HepG2 (cell line): ENCODE measurements around the gene MRPL34. TPM values are rescaled to one million over a fixed set of nuclear protein-coding genes. Genes with fewer than 3 reads are reported as not detected.

Experiments used
- ATAC-seq: fragments of 200-7000 bp; cut with Tn5 transposase; 3 replicates; pipeline ENCODE4 v1.9.1; 2020; ENCODE audit warnings: mild to moderate bottlenecking, moderate library complexity
- BruUV-seq: library from RNA; stranded (reverse); fragments of 400-500 nt; replicated peaks from 2 replicates; lab custom pipeline; 2021; lab: Mats Ljungman, UMichigan
- CTCF ChIA-PET: fragments of 300-600 bp; formaldehyde crosslinking; extraction: SDS; loops from one replicate; lab custom pipeline; 2021; ENCODE audit warnings: low total read pairs, inconsistent platforms, low intra/inter-chr PET ratio; lab: Yijun Ruan, JAX
- POLR2A ChIA-PET: fragments of 350-600 bp; sonication (Branson Sonifier 250); formaldehyde crosslinking; loops from one replicate; lab custom pipeline; 2020; ENCODE audit warnings: antibody characterized with exemption, inconsistent platforms; lab: Yijun Ruan, JAX
- DNase-seq: peaks from one replicate; pipeline ENCODE4 v3.0.0-alpha.2; 2015; ENCODE audit warnings: low spot score
- FAIRE-seq: peaks from 3 replicates; lab custom pipeline; 2011; peaks lifted over from hg19 to GRCh38; lab: Jason Lieb, UNC
- H2AFZ ChIP-seq: one replicate; pipeline ENCODE4 v1.6.1; 2011; ENCODE audit warnings: low read length, inconsistent platforms
- H3K27ac ChIP-seq: fragments of 300-600 bp; 3 replicates; pipeline ENCODE4 v1.8.0; 2011; ENCODE audit warnings: mixed run types, mild to moderate bottlenecking, mixed read lengths, low read length, inconsistent platforms; ENCODE audit not compliant: insufficient read depth; ENCODE audit errors: extremely low read length
- H3K27me3 ChIP-seq, 2 experiments: fragments of 200-600 bp in 1 of 2; 2 replicates in 1 of 2; 3 replicates in 1 of 2; pipeline versions ENCODE4 v1.6.0 to v1.8.0; 2011; ENCODE audit warnings: low read length in 2 of 2, mild to moderate bottlenecking in 2 of 2, moderate library complexity in 2 of 2, inconsistent platforms in 1 of 2; ENCODE audit not compliant: insufficient read depth in 2 of 2, control insufficient read depth in 1 of 2
- H3K36me3 ChIP-seq, 2 experiments: fragments of 200-600 bp in 1 of 2; replicated peaks in 1 of 2; 2 replicates in 1 of 2; 3 replicates in 1 of 2; pipeline versions ENCODE4 v1.5.1 to v1.8.0; 2011; ENCODE audit warnings: low read length in 2 of 2, inconsistent platforms in 1 of 2; ENCODE audit not compliant: insufficient read depth in 2 of 2, control insufficient read depth in 1 of 2
- H3K4me1 ChIP-seq: 2 replicates; pipeline ENCODE4 v1.5.1; 2012; ENCODE audit warnings: low read length, inconsistent platforms; ENCODE audit not compliant: insufficient read depth
- H3K4me2 ChIP-seq: 2 replicates; pipeline ENCODE4 v1.6.0; 2011; ENCODE audit warnings: low read depth, low read length, inconsistent platforms
- H3K4me3 ChIP-seq, 3 experiments: fragments of 200-600 bp in 1 of 3; sonication (generic), shearing (Covaris generic) in 1 of 3; replicated peaks in 1 of 3; 2 replicates each; pipeline ENCODE4 v1.5.1; 2011 to 2016; ENCODE audit warnings: low read length in 3 of 3, inconsistent platforms in 2 of 3, low read depth in 2 of 3, mild to moderate bottlenecking in 2 of 3, control low read depth in 1 of 3, mixed read lengths in 1 of 3; ENCODE audit not compliant: insufficient read depth in 1 of 3
- H3K79me2 ChIP-seq: one replicate; pipeline ENCODE4 v1.6.1; 2011; ENCODE audit warnings: low read length, inconsistent platforms; ENCODE audit not compliant: insufficient read depth
- H3K9ac ChIP-seq: 2 replicates; pipeline ENCODE4 v1.6.0; 2011; ENCODE audit warnings: mild to moderate bottlenecking, low read depth, low read length, inconsistent platforms; ENCODE audit not compliant: insufficient read depth
- H3K9me3 ChIP-seq: 2 replicates; pipeline ENCODE4 v1.5.1; 2012; ENCODE audit warnings: mild to moderate bottlenecking, low read length
- H4K20me1 ChIP-seq: 2 replicates; pipeline ENCODE4 v1.6.0; 2011; ENCODE audit warnings: inconsistent platforms, mild to moderate bottlenecking, low read length, moderate library complexity; ENCODE audit not compliant: insufficient read depth
- E2F1 ChIP-seq: sonication (generic); formaldehyde crosslinking; IDR thresholded peaks from 2 replicates; pipeline ENCODE4 v1.5.0; 2020; ENCODE audit warnings: missing genetic modification reagents
- IRF2 ChIP-seq: IDR thresholded peaks from 2 replicates; pipeline ENCODE4 v1.6.1; 2018; ENCODE audit warnings: missing genetic modification reagents, missing compliant biosample characterization
- KLF15 ChIP-seq: sonication (generic); formaldehyde crosslinking; IDR thresholded peaks from 2 replicates; pipeline ENCODE4 v1.8.1; 2023; ENCODE audit warnings: borderline replicate concordance, mild to moderate bottlenecking, inconsistent platforms, missing genetic modification reagents, mixed read lengths
- MAZ ChIP-seq, 2 experiments: sonication (generic) in 1 of 2; formaldehyde crosslinking in 1 of 2; IDR thresholded peaks; 2 replicates each; pipeline versions ENCODE4 v1.5.0 to v1.6.1; 2012 to 2020; ENCODE audit warnings: low read depth in 2 of 2, mild to moderate bottlenecking in 2 of 2, borderline replicate concordance in 1 of 2, improper control_type of control experiment in 1 of 2, low read length in 1 of 2, missing genetic modification reagents in 1 of 2, moderate library complexity in 1 of 2
- MIXL1 ChIP-seq: IDR thresholded peaks from 2 replicates; pipeline ENCODE4 v1.6.1; 2016
- PCBP1 ChIP-seq: fragments of 200-400 bp; formaldehyde crosslinking; IDR thresholded peaks from 2 replicates; pipeline ENCODE4 v1.6.1; 2017; ENCODE audit warnings: mild to moderate bottlenecking, low read depth, low read length, borderline replicate concordance
- SNAPC2 ChIP-seq: sonication (generic); formaldehyde crosslinking; IDR thresholded peaks from 2 replicates; pipeline ENCODE4 v1.8.1; 2022; ENCODE audit warnings: mild to moderate bottlenecking, missing genetic modification reagents
- SRSF4 ChIP-seq: fragments of 200-400 bp; formaldehyde crosslinking; IDR thresholded peaks from one replicate; pipeline ENCODE4 v1.6.1; 2018; ENCODE audit warnings: mild to moderate bottlenecking, low read depth, low read length, moderate library complexity; ENCODE audit not compliant: poor library complexity, severe bottlenecking
- STAT5B ChIP-seq: sonication (generic); formaldehyde crosslinking; IDR thresholded peaks from 2 replicates; pipeline ENCODE4 v1.4.0; 2020; ENCODE audit warnings: missing genetic modification reagents
- ZNF282 ChIP-seq: fragments of 450-650 bp; IDR thresholded peaks from 2 replicates; pipeline ENCODE4 v1.6.1; 2018; ENCODE audit not compliant: partially characterized antibody
- ZNF3 ChIP-seq: IDR thresholded peaks from 2 replicates; pipeline ENCODE4 v1.7.0; 2017; ENCODE audit warnings: inconsistent platforms
- ZNF720 ChIP-seq: sonication (generic); formaldehyde crosslinking; IDR thresholded peaks from 2 replicates; pipeline ENCODE4 v1.4.0; 2020; ENCODE audit warnings: missing genetic modification reagents
- whole genome bisulfite sequencing: methylation state at CpG from one replicate; pipeline ENCODE4 v1.1.6; 2017; ENCODE audit warnings: low lambda C conversion rate; 5-methylcytosine and 5-hydroxymethylcytosine counted together
- in situ Hi-C: cut with HindIII; loops from 2 replicates; pipeline ENCODE4 v1.10.0; 2017; ENCODE audit warnings: low pct_unique_long_range_greater_than_20kb; ENCODE audit not compliant: extremely low pct_ligation_motif_present
- intact Hi-C: fragments of 100-400 bp; cut with micrococcal nuclease; formaldehyde crosslinking; loops from one replicate; pipeline ENCODE4 v1.10.0; 2022; ENCODE audit not compliant: unreplicated experiment
- polyA plus RNA-seq, 8 experiments: library from polyadenylated mRNA; depleted of rRNA in 3 of 8; stranded (reverse) in 7 of 8; unstranded in 1 of 8; fragments of >200 nt; fragmentation: Illumina TruSeq in 4 of 8; extraction: Trizol in 4 of 8; gene quantifications; 2 replicates each; pipeline versions ENCODE4 v1.2.1 to v1.2.3, GENCODE V29; 2011 to 2016; ENCODE audit warnings: low read depth in 4 of 8, missing spikeins in 1 of 8, mixed read lengths in 1 of 8; ENCODE audit not compliant: insufficient read depth in 1 of 8
- total RNA-seq, 5 experiments: library from RNA; depleted of rRNA; stranded (reverse); fragments of >200 nt; fragmentation: Illumina TruSeq; extraction: Trizol; gene quantifications; 2 replicates each; pipeline ENCODE4 v1.2.3, GENCODE V29; 2016; ENCODE audit warnings: low read depth in 1 of 5
- TF ChIP-seq, protein P1 (sequence below): sonication (generic); formaldehyde crosslinking; IDR thresholded peaks from 2 replicates; pipeline ENCODE4 v1.9.0; 2021; ENCODE audit warnings: mild to moderate bottlenecking, missing genetic modification reagents

The MRPL34 gene
- total and polyA plus RNA-seq, 2 of the 13 experiments (the other 11 are each of a cell fraction or from before 2014, with no cell fraction given): 74.0 to 77.3 TPM

- POLR2A ChIA-PET: interaction anchor here (1.4 kb wide), 1 partner anchor 20 kb away, joined by 4 read pairs; the partner anchor contains the start of gene BABAM1
- in situ Hi-C loops: no loop called here
- CTCF ChIA-PET: no interaction called here
- Histone ChIP-seq H3K9me3 (no peaks in the 10 kb centered on the region), H3K27me3 (no peaks in the 10 kb centered on the region), H3K4me2 (no peak overlapping the region), H3K4me1 (0 out of 2 replicates have a peak, but pooled peaks cover 6% of the 10 kb centered on the region), H3K36me3 (no peaks in the 10 kb centered on the region), H3K27ac (no peak overlapping the region), H3K9ac (no peak overlapping the region), H4K20me1 (no peaks in the 10 kb centered on the region), H3K79me2 (no peaks in the 10 kb centered on the region), H3K4me3 (no peak overlapping the region), H2AFZ (no peak overlapping the region)
- TF ChIP-seq SNAPC2 (CRISPR knock-in tag) (no peak), ZNF3 (CRISPR knock-in tag) (no peak), STAT5B (CRISPR knock-in tag) (no peak), SRSF4 (no peak), PCBP1 (no peak), KLF15 (CRISPR knock-in tag) (no peak), MIXL1 (CRISPR knock-in tag) (no peak), IRF2 (CRISPR knock-in tag) (no peak), MAZ (IDR thresholded peaks at IDR 0.05; ENCODE audit: borderline replicate concordance, low read depth, low read length) (no peak), MAZ (CRISPR knock-in tag; IDR thresholded peaks at IDR 0.05; ENCODE audit: low read depth) (no peak), ZNF282 (no peak), E2F1 (CRISPR knock-in tag) (no peak), ZNF720 (CRISPR knock-in tag) (no peak)
- TF ChIP-seq, protein P1, sequence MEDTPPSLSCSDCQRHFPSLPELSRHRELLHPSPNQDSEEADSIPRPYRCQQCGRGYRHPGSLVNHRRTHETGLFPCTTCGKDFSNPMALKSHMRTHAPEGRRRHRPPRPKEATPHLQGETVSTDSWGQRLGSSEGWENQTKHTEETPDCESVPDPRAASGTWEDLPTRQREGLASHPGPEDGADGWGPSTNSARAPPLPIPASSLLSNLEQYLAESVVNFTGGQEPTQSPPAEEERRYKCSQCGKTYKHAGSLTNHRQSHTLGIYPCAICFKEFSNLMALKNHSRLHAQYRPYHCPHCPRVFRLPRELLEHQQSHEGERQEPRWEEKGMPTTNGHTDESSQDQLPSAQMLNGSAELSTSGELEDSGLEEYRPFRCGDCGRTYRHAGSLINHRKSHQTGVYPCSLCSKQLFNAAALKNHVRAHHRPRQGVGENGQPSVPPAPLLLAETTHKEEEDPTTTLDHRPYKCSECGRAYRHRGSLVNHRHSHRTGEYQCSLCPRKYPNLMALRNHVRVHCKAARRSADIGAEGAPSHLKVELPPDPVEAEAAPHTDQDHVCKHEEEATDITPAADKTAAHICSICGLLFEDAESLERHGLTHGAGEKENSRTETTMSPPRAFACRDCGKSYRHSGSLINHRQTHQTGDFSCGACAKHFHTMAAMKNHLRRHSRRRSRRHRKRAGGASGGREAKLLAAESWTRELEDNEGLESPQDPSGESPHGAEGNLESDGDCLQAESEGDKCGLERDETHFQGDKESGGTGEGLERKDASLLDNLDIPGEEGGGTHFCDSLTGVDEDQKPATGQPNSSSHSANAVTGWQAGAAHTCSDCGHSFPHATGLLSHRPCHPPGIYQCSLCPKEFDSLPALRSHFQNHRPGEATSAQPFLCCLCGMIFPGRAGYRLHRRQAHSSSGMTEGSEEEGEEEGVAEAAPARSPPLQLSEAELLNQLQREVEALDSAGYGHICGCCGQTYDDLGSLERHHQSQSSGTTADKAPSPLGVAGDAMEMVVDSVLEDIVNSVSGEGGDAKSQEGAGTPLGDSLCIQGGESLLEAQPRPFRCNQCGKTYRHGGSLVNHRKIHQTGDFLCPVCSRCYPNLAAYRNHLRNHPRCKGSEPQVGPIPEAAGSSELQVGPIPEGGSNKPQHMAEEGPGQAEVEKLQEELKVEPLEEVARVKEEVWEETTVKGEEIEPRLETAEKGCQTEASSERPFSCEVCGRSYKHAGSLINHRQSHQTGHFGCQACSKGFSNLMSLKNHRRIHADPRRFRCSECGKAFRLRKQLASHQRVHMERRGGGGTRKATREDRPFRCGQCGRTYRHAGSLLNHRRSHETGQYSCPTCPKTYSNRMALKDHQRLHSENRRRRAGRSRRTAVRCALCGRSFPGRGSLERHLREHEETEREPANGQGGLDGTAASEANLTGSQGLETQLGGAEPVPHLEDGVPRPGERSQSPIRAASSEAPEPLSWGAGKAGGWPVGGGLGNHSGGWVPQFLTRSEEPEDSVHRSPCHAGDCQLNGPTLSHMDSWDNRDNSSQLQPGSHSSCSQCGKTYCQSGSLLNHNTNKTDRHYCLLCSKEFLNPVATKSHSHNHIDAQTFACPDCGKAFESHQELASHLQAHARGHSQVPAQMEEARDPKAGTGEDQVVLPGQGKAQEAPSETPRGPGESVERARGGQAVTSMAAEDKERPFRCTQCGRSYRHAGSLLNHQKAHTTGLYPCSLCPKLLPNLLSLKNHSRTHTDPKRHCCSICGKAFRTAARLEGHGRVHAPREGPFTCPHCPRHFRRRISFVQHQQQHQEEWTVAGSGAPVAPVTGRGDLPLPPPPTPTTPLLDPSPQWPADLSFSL: no peak
- DNase-seq (no peak), FAIRE-seq (no peak), ATAC-seq (no peak)
- BruUV-seq: no TSS peak
- intact Hi-C loops: no loop called here
- 78% methylated on average over 9 of the region's 9 CpGs for WGBS
Observed at GRCh38 chr19:17286752-17287151, 18.9 kb upstream of the MRPL34 start.
